Upper lobe of left lung (tissue), 6 donors: ENCODE measurements around the gene PTCD3. TPM values are rescaled to one million over a fixed set of nuclear protein-coding genes. Genes with fewer than 3 reads are reported as not detected.

Experiments
- ATAC-seq, 2 donors: fragments of 200-7000 bp; cut with Tn5 transposase; one replicate each; pipeline ENCODE4 v1.9.1; 2022; ENCODE audit warnings: mild to moderate bottlenecking in 2 of 2, moderate library complexity in 2 of 2; ENCODE audit not compliant: low FRiP score in 2 of 2
- DNase-seq, 2 donors: peaks; one replicate each; pipeline ENCODE4 v3.0.0-alpha.2; 2019 to 2020
- H3K27ac ChIP-seq, 4 donors: fragments of 200-600 bp; sonication (generic); one replicate each; pipeline ENCODE4 v1.5.1; 2016 to 2019
- H3K27me3 ChIP-seq, 4 donors: fragments of 200-600 bp; sonication (generic); one replicate each; pipeline ENCODE4 v1.5.1; 2017 to 2019
- H3K36me3 ChIP-seq, 4 donors: fragments of 200-600 bp; sonication (generic); one replicate each; pipeline ENCODE4 v1.5.1; 2016 to 2019
- H3K4me1 ChIP-seq, 4 donors: fragments of 200-600 bp; sonication (generic); one replicate each; pipeline ENCODE4 v1.5.1; 2018 to 2019
- H3K4me3 ChIP-seq, 4 donors: fragments of 200-600 bp; sonication (generic); one replicate each; pipeline ENCODE4 v1.5.1; 2017 to 2019; ENCODE audit warnings: mild to moderate bottlenecking in 2 of 4, moderate library complexity in 1 of 4
- H3K9me3 ChIP-seq, 4 donors: fragments of 200-600 bp; sonication (generic); one replicate each; pipeline ENCODE4 v1.5.1; 2018 to 2019
- EP300 ChIP-seq, 4 donors: sonication (generic); formaldehyde crosslinking; IDR thresholded peaks; one replicate each; pipeline ENCODE4 v1.5.1; 2017; ENCODE audit warnings: antibody characterized with exemption in 4 of 4, control low read depth in 2 of 4
- POLR2A ChIP-seq, 4 donors: fragments of 450-650 bp; IDR thresholded peaks; one replicate each; pipeline ENCODE4 v1.5.1; 2016 to 2017; ENCODE audit warnings: antibody characterized with exemption in 4 of 4, mild to moderate bottlenecking in 2 of 4
- POLR2AphosphoS5 ChIP-seq, 2 donors: sonication (generic); formaldehyde crosslinking; IDR thresholded peaks; one replicate each; pipeline ENCODE4 v1.5.1; 2017; ENCODE audit warnings: antibody characterized with exemption in 2 of 2
- WGBS, 2 donors: methylation state at CpG; one replicate each; pipeline ENCODE4 v1.1.5; 2017 to 2018; 5-methylcytosine and 5-hydroxymethylcytosine counted together
- small RNA-seq, 4 donors: library from RNA; depleted of rRNA; stranded (forward); fragments of <200 nt; gene quantifications; one replicate each; pipeline ENCODE3, GENCODE V24; 2016
- total RNA-seq, 6 donors: library from RNA; depleted of rRNA in 4 of 6; stranded (reverse); fragments of >200 nt in 4 of 6; gene quantifications; one replicate each; pipeline versions ENCODE4 v1.1.0 to v1.2.1, GENCODE V29; 2016 to 2021
- TF ChIP-seq, protein P1 (sequence below), 6 experiments: fragments of 450-650 bp in 4 of 6; fragments of 200-600 bp in 2 of 6; sonication (generic) in 2 of 6; IDR thresholded peaks; one replicate each; pipeline ENCODE4 v1.5.1; 2016 to 2019; ENCODE audit warnings: antibody characterized with exemption in 6 of 6
- donor health status: DM: no; HTN: no; CAD: no; lungs with moderate emphysema.
- donor health status: DM: no; HTN: yes; CAD: no; lungs with severe emphysema.

The PTCD3 gene
- total RNA-seq, 6 donors from 2014 or later: 37.0 to 79.4 (median 64.3) TPM

DNA sequence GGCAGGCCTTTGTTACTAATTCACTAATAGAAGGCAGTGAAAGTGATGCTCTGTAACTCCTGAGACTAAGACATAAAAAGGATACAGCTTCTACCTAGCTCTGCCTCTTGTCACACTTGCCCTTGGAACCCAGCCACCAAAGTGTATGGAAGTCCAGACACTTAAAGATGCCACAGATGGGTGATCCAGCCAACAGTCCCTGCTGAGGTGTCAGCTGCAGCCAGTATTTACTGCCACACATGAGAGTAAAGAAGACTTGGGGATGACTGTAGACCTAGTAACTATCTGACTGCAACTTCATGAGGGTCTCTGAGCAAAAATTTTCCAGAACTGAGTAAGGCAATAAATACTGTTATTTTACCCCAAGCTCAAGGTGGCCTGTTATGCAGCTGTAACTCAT, 80.4 kb downstream of the PTCD3 start:
- Histone ChIP-seq H3K36me3 (peaks cover 0 to 13% (median 0%) of the 10 kb centered on the region in 4 donors), H3K27me3 (no peaks in the 10 kb centered on the region), H3K9me3 (no peaks in the 10 kb centered on the region), H3K27ac (no peak overlapping the region), H3K4me1 (peaks cover 10 to 55% (median 37%) of the 10 kb centered on the region in 4 donors), H3K4me3 (no peak overlapping the region)
- TF ChIP-seq POLR2A (IDR thresholded peaks at IDR 0.05): no peak
- no peak for TF ChIP-seq EP300 (IDR thresholded peaks at IDR 0.05)
- no peak for TF ChIP-seq POLR2AphosphoS5 (IDR thresholded peaks at IDR 0.05)
- TF ChIP-seq, protein P1, sequence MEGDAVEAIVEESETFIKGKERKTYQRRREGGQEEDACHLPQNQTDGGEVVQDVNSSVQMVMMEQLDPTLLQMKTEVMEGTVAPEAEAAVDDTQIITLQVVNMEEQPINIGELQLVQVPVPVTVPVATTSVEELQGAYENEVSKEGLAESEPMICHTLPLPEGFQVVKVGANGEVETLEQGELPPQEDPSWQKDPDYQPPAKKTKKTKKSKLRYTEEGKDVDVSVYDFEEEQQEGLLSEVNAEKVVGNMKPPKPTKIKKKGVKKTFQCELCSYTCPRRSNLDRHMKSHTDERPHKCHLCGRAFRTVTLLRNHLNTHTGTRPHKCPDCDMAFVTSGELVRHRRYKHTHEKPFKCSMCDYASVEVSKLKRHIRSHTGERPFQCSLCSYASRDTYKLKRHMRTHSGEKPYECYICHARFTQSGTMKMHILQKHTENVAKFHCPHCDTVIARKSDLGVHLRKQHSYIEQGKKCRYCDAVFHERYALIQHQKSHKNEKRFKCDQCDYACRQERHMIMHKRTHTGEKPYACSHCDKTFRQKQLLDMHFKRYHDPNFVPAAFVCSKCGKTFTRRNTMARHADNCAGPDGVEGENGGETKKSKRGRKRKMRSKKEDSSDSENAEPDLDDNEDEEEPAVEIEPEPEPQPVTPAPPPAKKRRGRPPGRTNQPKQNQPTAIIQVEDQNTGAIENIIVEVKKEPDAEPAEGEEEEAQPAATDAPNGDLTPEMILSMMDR (IDR thresholded peaks at IDR 0.05): no peak
- ATAC-seq (no peak), DNase-seq (no peak)

DNA sequence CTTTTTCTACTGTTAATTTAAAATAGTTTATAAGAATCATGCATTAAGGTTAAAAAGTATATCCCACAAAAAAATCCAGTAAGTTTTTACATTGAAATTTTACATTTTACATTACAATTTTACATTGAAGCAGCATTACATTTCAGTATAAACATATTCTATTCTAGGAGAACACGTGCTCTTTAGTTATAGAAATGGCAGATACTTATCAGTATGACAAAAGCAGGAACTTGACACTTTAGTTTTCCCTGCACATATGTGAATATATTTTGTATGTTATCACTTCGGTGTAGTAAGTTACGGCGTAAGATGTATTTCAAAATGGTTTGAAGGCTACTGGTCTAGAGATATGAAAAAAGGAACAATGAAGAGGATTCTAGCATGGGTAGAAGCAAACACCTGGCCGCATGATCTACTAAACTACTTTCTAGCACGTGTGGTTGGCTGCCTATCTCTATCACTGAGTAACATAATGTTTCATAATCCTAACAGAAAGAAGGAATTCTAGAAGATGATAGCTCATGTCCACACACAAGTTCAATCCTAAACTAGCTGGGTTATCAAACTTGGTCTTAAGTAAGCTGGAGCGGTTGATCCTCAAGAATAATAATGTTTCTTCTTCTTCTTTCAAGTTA, 83.9 kb downstream of the PTCD3 start:
- H3K27me3 ChIP-seq: no peaks in the 10 kb centered on the region
- 70 to 76% methylated on average over 7 of the region's 7 CpGs for WGBS, 2 donors
- H3K4me3 ChIP-seq: no peak overlapping the region
- peaks cover 21 to 67% (median 44%) of the 10 kb centered on the region in 4 donors for H3K4me1 ChIP-seq
- peaks cover 0 to 13% (median 0%) of the 10 kb centered on the region in 4 donors for H3K36me3 ChIP-seq
- no peak for ATAC-seq
- no peak for TF ChIP-seq EP300 (IDR thresholded peaks at IDR 0.05)
- TF ChIP-seq, protein P1 (IDR thresholded peaks at IDR 0.05): no peak
- no peak for TF ChIP-seq POLR2AphosphoS5 (IDR thresholded peaks at IDR 0.05)
- TF ChIP-seq POLR2A (IDR thresholded peaks at IDR 0.05): no peak
- DNase-seq: no peak
- H3K9me3 ChIP-seq: no peaks in the 10 kb centered on the region
- no peak overlapping the region for H3K27ac ChIP-seq

Small RNAs within 50 kb of the gene (small RNA-seq; reads per million reads assigned to genes)
- gene RF00019 (0 reads per million in 4 donors), gene SNORD94 (9,635 to 24,720 (median 16,561) reads per million in 4 donors)

Other genes starting within 250 kb of the PTCD3 start
- gene ST3GAL5, start 217.2 kb upstream of the PTCD3 start, total RNA-seq: 100 to 1,000 TPM in 2 of 6 donors, 10 to 100 TPM in 4; 54.5 to 162 (median 83.8) TPM
- 10 to 100 TPM; 12.0 to 25.8 (median 22.1) TPM for gene POLR1A, start 349 bp upstream of the PTCD3 start, total RNA-seq
- 10 to 100 TPM; 36.7 to 65.4 (median 54.8) TPM for gene IMMT, start 89.2 kb downstream of the PTCD3 start, total RNA-seq
- 10 to 100 TPM in 5 of 6 donors, 1 to 10 TPM in 1; 9.9 to 21.5 (median 16.6) TPM for gene MRPL35, start 93.2 kb downstream of the PTCD3 start, total RNA-seq
- 10 to 100 TPM in 1 of 6 donors, 1 to 10 TPM in 5; 4.1 to 10.4 (median 7.5) TPM for gene REEP1, start 231.4 kb downstream of the PTCD3 start, total RNA-seq